Keratinocyte (primary cell): ENCODE measurements around the gene VAT1L. TPM values are rescaled to one million over a fixed set of nuclear protein-coding genes. Genes with fewer than 3 reads are reported as not detected.

Source experiments
- DNase-seq: peaks from one replicate; pipeline ENCODE4 v3.0.0-alpha.2; 2011; ENCODE audit warnings: low read depth, missing footprints, low spot score
- FAIRE-seq: peaks from 2 replicates; lab custom pipeline; 2011; peaks lifted over from hg19 to GRCh38; lab: Jason Lieb, UNC
- H2AFZ ChIP-seq: 2 replicates; pipeline ENCODE4 v1.6.0; 2012; ENCODE audit warnings: low read length, control low read depth, inconsistent platforms; ENCODE audit not compliant: control insufficient read depth
- H3K27ac ChIP-seq: 2 replicates; pipeline ENCODE4 v1.5.1; 2011; ENCODE audit warnings: low read length; ENCODE audit not compliant: control insufficient read depth, insufficient read depth
- H3K27me3 ChIP-seq: 3 replicates; pipeline ENCODE4 v1.6.0; 2011; ENCODE audit warnings: low read length; ENCODE audit not compliant: control insufficient read depth, insufficient read depth; ENCODE audit errors: extremely low read depth
- H3K36me3 ChIP-seq, 2 experiments: 2 replicates in 1 of 2; 3 replicates in 1 of 2; pipeline ENCODE4 v1.5.1; 2011; ENCODE audit warnings: low read length in 2 of 2, mild to moderate bottlenecking in 1 of 2; ENCODE audit not compliant: control insufficient read depth in 2 of 2, insufficient read depth in 2 of 2; ENCODE audit errors: extremely low read depth in 1 of 2
- H3K4me1 ChIP-seq: 3 replicates; pipeline ENCODE4 v1.5.1; 2011; ENCODE audit warnings: low read length; ENCODE audit not compliant: control insufficient read depth, insufficient read depth; ENCODE audit errors: extremely low read depth
- H3K4me2 ChIP-seq: 3 replicates; pipeline ENCODE4 v1.6.0; 2011; ENCODE audit warnings: low read depth, low read length; ENCODE audit not compliant: control insufficient read depth, insufficient read depth; ENCODE audit errors: extremely low read depth
- H3K4me3 ChIP-seq, 3 experiments: fragments of 200-600 bp in 1 of 3; sonication (generic) in 1 of 3; 2 replicates in 2 of 3; 3 replicates in 1 of 3; pipeline ENCODE4 v1.5.1; 2011 to 2016; ENCODE audit warnings: low read length in 3 of 3, mild to moderate bottlenecking in 3 of 3, control low read depth in 2 of 3, inconsistent platforms in 1 of 3, low read depth in 1 of 3, mixed read lengths in 1 of 3, mixed run types in 1 of 3, moderate library complexity in 1 of 3; ENCODE audit not compliant: control insufficient read depth in 2 of 3, insufficient read depth in 2 of 3; ENCODE audit errors: extremely low read depth in 1 of 3
- H3K79me2 ChIP-seq: 2 replicates; pipeline ENCODE4 v1.6.0; 2012; ENCODE audit warnings: low read length; ENCODE audit not compliant: control insufficient read depth, insufficient read depth
- H3K9ac ChIP-seq: 3 replicates; pipeline ENCODE4 v1.6.0; 2011; ENCODE audit warnings: low read length; ENCODE audit not compliant: control insufficient read depth, insufficient read depth; ENCODE audit errors: extremely low read depth
- H3K9me1 ChIP-seq: 3 replicates; pipeline ENCODE4 v1.6.0; 2011; ENCODE audit warnings: low read length; ENCODE audit not compliant: control insufficient read depth, insufficient read depth; ENCODE audit errors: extremely low read depth
- H3K9me3 ChIP-seq: 2 replicates; pipeline ENCODE4 v1.5.1; 2012; ENCODE audit warnings: low read depth, low read length; ENCODE audit not compliant: control insufficient read depth
- H4K20me1 ChIP-seq: 3 replicates; pipeline ENCODE4 v1.6.0; 2011; ENCODE audit warnings: low read length; ENCODE audit not compliant: control insufficient read depth, insufficient read depth; ENCODE audit errors: extremely low read depth
- EZH2 ChIP-seq: IDR thresholded peaks from one replicate; pipeline ENCODE4 v1.6.1; 2012; ENCODE audit warnings: inconsistent platforms, mild to moderate bottlenecking, low read length, moderate library complexity
- dilution Hi-C: fragments of 300-500 bp; cut with MboI; formaldehyde crosslinking; loops from one replicate; pipeline ENCODE4 v1.7.0; 2020; ENCODE audit warnings: low sequenced_read_pairs; ENCODE audit not compliant: extremely low pct_ligation_motif_present
- polyA plus RNA-seq, 5 experiments: library from polyadenylated mRNA; depleted of rRNA in 3 of 5; stranded (reverse) in 3 of 5; stranded (forward) in 1 of 5; unstranded in 1 of 5; fragments of >200 nt; gene quantifications; 1 replicate in 1 of 5; 2 replicates in 3 of 5; 3 replicates in 1 of 5; pipeline versions ENCODE4 v1.2.1 to v1.2.3, GENCODE V29; 2011 to 2012; ENCODE audit warnings: missing spikeins in 2 of 5, low read depth in 1 of 5, low replicate concordance in 1 of 5
- TF ChIP-seq, protein P1 (sequence below), 3 experiments: IDR thresholded peaks in 1 of 3; conservative IDR thresholded peaks in 1 of 3; optimal IDR thresholded peaks in 1 of 3; 2 replicates in 2 of 3; 3 replicates in 1 of 3; pipeline versions ENCODE3 to v1.5.1; 2011; ENCODE audit warnings: low read length in 3 of 3, mild to moderate bottlenecking in 3 of 3, moderate library complexity in 2 of 3, control low read depth in 1 of 3, inconsistent platforms in 1 of 3; ENCODE audit not compliant: insufficient read depth in 2 of 3; ENCODE audit errors: extremely low read depth in 1 of 3

Gene VAT1L
- polyA plus RNA-seq, 1 donor (not counting 4 experiments of a cell fraction or from before 2014, with no cell fraction given): not detected

DNA sequence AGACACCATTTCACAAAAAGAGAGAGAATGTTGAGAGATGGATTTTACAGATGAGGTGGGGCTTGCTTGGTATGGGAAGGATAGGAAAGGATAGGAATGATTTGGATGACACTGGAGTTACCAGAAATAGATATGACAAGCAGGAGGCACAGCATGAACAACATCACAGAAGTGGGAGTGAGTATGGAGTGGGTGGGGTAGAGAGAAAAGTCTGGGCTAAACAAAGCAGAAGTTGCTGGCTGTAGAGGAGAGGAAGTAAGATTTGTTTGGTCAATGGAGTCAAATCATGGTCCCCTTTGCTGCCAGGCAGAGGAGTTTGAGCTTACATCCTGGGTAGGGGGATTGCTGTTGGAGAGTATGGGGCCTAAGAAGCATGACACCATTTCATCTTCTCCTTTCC, 101.7 kb downstream of the VAT1L start:
- no peaks in the 10 kb centered on the region for H4K20me1 ChIP-seq
- DNase-seq: no peak
- no peak overlapping the region for H3K4me2 ChIP-seq
- H3K9ac ChIP-seq: no peak overlapping the region
- no peaks in the 10 kb centered on the region for H3K27me3 ChIP-seq
- no peak for FAIRE-seq
- dilution Hi-C loops: no loop called here
- no peaks in the 10 kb centered on the region for H3K9me3 ChIP-seq
- H2AFZ ChIP-seq: no peak overlapping the region
- H3K79me2 ChIP-seq: no peaks in the 10 kb centered on the region
- TF ChIP-seq EZH2: no peak
- TF ChIP-seq, protein P1, sequence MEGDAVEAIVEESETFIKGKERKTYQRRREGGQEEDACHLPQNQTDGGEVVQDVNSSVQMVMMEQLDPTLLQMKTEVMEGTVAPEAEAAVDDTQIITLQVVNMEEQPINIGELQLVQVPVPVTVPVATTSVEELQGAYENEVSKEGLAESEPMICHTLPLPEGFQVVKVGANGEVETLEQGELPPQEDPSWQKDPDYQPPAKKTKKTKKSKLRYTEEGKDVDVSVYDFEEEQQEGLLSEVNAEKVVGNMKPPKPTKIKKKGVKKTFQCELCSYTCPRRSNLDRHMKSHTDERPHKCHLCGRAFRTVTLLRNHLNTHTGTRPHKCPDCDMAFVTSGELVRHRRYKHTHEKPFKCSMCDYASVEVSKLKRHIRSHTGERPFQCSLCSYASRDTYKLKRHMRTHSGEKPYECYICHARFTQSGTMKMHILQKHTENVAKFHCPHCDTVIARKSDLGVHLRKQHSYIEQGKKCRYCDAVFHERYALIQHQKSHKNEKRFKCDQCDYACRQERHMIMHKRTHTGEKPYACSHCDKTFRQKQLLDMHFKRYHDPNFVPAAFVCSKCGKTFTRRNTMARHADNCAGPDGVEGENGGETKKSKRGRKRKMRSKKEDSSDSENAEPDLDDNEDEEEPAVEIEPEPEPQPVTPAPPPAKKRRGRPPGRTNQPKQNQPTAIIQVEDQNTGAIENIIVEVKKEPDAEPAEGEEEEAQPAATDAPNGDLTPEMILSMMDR (optimal IDR thresholded peaks at IDR 0.05 in 1 of 3, IDR thresholded peaks at IDR 0.05 in 1 of 3, conservative IDR thresholded peaks at IDR 0.05 in 1 of 3; ENCODE audit: extremely low read depth in 1 of 3, insufficient read depth in 2 of 3, low read length in 3 of 3): no peak
- no peaks in the 10 kb centered on the region for H3K36me3 ChIP-seq
- H3K9me1 ChIP-seq: no peaks in the 10 kb centered on the region
- H3K27ac ChIP-seq: no peak overlapping the region
- H3K4me1 ChIP-seq: no peaks in the 10 kb centered on the region
- H3K4me3 ChIP-seq: no peak overlapping the region

DNA sequence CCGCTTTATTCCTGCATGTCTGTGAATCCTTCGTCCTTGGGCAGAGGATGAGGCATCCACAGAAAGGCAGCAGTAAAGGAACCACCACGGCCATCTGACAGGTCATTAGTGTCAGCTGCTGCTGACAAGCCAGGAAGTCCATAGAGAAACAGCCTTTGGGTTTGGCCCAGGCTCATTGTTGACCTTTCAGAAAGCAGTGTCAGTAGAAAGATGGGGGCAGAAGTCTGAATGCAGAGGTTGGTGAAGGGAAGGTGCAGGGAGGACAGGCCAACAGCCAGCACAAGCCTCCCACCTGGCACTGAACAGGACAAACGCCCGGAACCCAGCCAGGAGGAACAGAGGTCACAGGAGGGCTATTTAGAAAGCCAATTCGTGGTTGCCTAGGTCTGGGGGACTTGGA, 105.8 kb downstream of the VAT1L start:
- no peaks in the 10 kb centered on the region for H3K9me3 ChIP-seq
- FAIRE-seq (no peak), DNase-seq (no peak)
- no peak overlapping the region for H2AFZ ChIP-seq
- dilution Hi-C loops: no loop called here
- H3K4me1 ChIP-seq: no peaks in the 10 kb centered on the region
- no peaks in the 10 kb centered on the region for H3K27me3 ChIP-seq
- H3K79me2 ChIP-seq: no peaks in the 10 kb centered on the region
- H3K4me2 ChIP-seq: no peak overlapping the region
- H3K27ac ChIP-seq: no peak overlapping the region
- TF ChIP-seq, protein P1 (optimal IDR thresholded peaks at IDR 0.05 in 1 of 3, IDR thresholded peaks at IDR 0.05 in 1 of 3, conservative IDR thresholded peaks at IDR 0.05 in 1 of 3; ENCODE audit: extremely low read depth in 1 of 3, insufficient read depth in 2 of 3, low read length in 3 of 3): no peak
- no peak for TF ChIP-seq EZH2
- no peaks in the 10 kb centered on the region for H4K20me1 ChIP-seq
- no peaks in the 10 kb centered on the region for H3K9me1 ChIP-seq
- H3K36me3 ChIP-seq: no peaks in the 10 kb centered on the region
- no peak overlapping the region for H3K9ac ChIP-seq
- no peak overlapping the region for H3K4me3 ChIP-seq
